ENCODE data around the gene ZNF830.
"Not testable (repeated sequence)": the region's sequence is repeated elsewhere in the genome, so short reads cannot be mapped to it uniquely, and the experiment has no call there.

ZNF830 gene

DNA sequence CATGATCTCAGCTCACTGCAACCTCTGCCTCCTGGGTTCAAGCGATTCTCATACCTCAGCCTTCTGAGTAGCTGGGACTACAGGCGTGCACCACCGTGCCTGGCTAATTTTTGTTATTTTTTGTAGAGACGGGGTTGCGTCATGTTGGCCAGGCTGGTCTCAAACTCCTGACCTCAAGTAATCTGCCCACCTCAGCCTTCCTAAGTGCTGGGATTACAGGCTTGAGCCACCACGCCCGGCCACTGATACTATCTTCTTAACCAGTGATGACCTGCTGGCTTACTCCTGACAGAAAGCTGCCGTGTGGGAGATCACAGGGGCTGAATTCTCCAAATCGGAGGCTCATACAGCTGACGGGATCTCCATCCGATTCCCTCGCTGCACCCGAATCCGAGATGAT is 39.6 kb downstream of the ZNF830 start:
- H4K8ac ChIP-seq (ENCODE audit: low read depth, low read length); H3K79me2 ChIP-seq (ENCODE audit: control insufficient read depth, insufficient read depth, low read length); H3K18ac ChIP-seq (ENCODE audit: low read length); DNase-seq; H4K5ac ChIP-seq (ENCODE audit: low read length); H3K27ac ChIP-seq (ENCODE audit: low read depth, low read length); H2BK120ac ChIP-seq (ENCODE audit: low read depth, low read length); H3K4me2 ChIP-seq (ENCODE audit: low read length); H3K56ac ChIP-seq (ENCODE audit: low read length); H3K9ac ChIP-seq (ENCODE audit: low read length); H2BK5ac ChIP-seq (ENCODE audit: low read length); H2AK5ac ChIP-seq (ENCODE audit: low read length); H3K23ac ChIP-seq (ENCODE audit: low read length); H3K27me3 ChIP-seq (ENCODE audit: insufficient read depth, low read length, poor library complexity); H3K79me1 ChIP-seq (ENCODE audit: low read length); H3K4me1 ChIP-seq (ENCODE audit: control insufficient read depth, low read depth, low read length); H3K4ac ChIP-seq (ENCODE audit: low read depth, low read length); H2BK15ac ChIP-seq (replicated peaks; ENCODE audit: low read depth); H3K4me3 ChIP-seq (ENCODE audit: low read length): not testable (repeated sequence)
- peaks cover 40% of the 10 kb centered on the region for H3K36me3 ChIP-seq (ENCODE audit: control insufficient read depth, insufficient read depth, low read length)
- no CpG with 5 or more reads among the region's 14 CpGs for WGBS (ENCODE audit: extremely low coverage, insufficient coverage, low lambda C conversion rate)

DNA sequence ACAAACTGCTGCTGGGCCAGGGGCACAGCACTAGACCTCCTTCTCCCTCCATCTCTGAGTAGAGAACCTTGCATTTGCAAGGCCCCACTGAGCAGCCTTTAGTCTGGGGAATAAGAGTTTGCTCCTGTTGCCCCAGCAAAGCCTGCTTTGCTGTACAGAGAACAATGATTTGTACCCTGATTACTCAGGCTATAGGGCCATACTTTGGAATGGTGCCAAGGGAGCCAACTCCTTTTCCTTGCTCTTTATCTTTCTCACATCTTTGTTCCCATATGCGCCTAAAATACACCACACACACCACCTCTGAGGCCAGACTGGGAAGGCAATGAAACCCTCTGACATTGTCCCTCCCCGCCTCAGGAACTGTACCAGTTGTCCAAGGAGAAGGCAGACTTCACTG is 40.2 kb downstream of the ZNF830 start:
- DNase-seq, result no peak
- WGBS (ENCODE audit: extremely low coverage, insufficient coverage, low lambda C conversion rate), result no CpG with 5 or more reads among the region's 2 CpGs

DNA sequence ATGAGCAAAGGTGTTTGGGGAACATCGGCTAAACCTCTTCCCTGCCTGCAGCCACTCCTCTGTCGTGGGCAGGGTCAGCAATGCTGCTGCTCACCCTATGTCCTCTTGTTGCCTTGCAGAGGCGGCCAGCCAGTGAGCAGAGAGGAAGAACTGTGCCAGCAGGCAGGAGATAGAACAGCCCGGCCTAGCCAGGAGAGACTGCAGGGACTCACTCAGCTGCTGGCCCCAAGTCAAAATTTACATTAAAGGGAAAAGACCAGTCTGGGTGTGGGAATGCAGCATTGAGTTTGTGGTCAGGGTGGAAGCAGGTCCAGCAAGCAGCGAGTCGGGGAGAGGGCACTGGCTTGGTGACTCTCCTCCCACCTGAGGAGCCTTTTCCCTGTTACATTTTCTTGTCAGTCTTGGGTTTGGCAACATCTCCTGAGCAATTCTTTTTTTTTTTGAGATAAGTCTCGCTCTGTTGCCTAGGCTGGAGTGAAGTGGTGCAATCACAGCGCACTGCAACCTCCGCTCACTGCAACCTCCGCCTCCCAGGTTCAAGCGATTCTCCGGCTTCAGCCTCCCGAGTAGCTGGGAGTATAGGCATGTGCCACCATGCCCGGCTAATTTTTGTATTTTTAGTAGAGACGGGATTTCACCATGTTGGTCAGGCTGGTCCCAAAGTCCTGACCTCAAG is 41.7 kb downstream of the ZNF830 start:
- WGBS (ENCODE audit: extremely low coverage, insufficient coverage, low lambda C conversion rate), result no CpG with 5 or more reads among the region's 15 CpGs
- no peaks in the 10 kb centered on the region for H3K79me2 ChIP-seq (ENCODE audit: control insufficient read depth, insufficient read depth, low read length)
- H2BK120ac ChIP-seq (ENCODE audit: low read depth, low read length), result no peak overlapping the region
- H3K4me3 ChIP-seq (ENCODE audit: low read length), result no peak overlapping the region
- H4K8ac ChIP-seq (ENCODE audit: low read depth, low read length), result no peak overlapping the region
- no peak overlapping the region for H3K56ac ChIP-seq (ENCODE audit: low read length)
- no peak overlapping the region for H4K5ac ChIP-seq (ENCODE audit: low read length)
- no peak for DNase-seq
- no peaks in the 10 kb centered on the region for H3K4me1 ChIP-seq (ENCODE audit: control insufficient read depth, low read depth, low read length)
- no peak overlapping the region for H3K4me2 ChIP-seq (ENCODE audit: low read length)
- H3K27me3 ChIP-seq (ENCODE audit: insufficient read depth, low read length, poor library complexity), result no peaks in the 10 kb centered on the region
- H3K79me1 ChIP-seq (ENCODE audit: low read length), result no peaks in the 10 kb centered on the region
- H2AK5ac ChIP-seq (ENCODE audit: low read length), result no peak overlapping the region
- H3K4ac ChIP-seq (ENCODE audit: low read depth, low read length), result no peak overlapping the region
- no peak overlapping the region for H2BK15ac ChIP-seq (replicated peaks; ENCODE audit: low read depth)
- no peak overlapping the region for H3K9ac ChIP-seq (ENCODE audit: low read length)
- H3K27ac ChIP-seq (ENCODE audit: low read depth, low read length), result no peak overlapping the region
- H3K36me3 ChIP-seq (ENCODE audit: control insufficient read depth, insufficient read depth, low read length), result peaks cover 37% of the 10 kb centered on the region
- no peak overlapping the region for H3K23ac ChIP-seq (ENCODE audit: low read length)
- no peak overlapping the region for H3K18ac ChIP-seq (ENCODE audit: low read length)
- H2BK5ac ChIP-seq (ENCODE audit: low read length), result no peak overlapping the region

More for the DNA sequence above, 40.2 kb downstream of the ZNF830 start:
- Histone ChIP-seq H3K27ac (ENCODE audit: low read depth, low read length) (no peak overlapping the region), H2AK5ac (ENCODE audit: low read length) (no peak overlapping the region), H3K18ac (ENCODE audit: low read length) (no peak overlapping the region), H3K4me2 (ENCODE audit: low read length) (no peak overlapping the region), H4K5ac (ENCODE audit: low read length) (no peak overlapping the region), H2BK5ac (ENCODE audit: low read length) (no peak overlapping the region), H3K23ac (ENCODE audit: low read length) (no peak overlapping the region), H3K56ac (ENCODE audit: low read length) (no peak overlapping the region), H3K36me3 (ENCODE audit: control insufficient read depth, insufficient read depth, low read length) (peaks cover 39% of the 10 kb centered on the region), H3K9ac (ENCODE audit: low read length) (no peak overlapping the region), H3K4me1 (ENCODE audit: control insufficient read depth, low read depth, low read length) (no peaks in the 10 kb centered on the region), H3K27me3 (ENCODE audit: insufficient read depth, low read length, poor library complexity) (no peaks in the 10 kb centered on the region), H3K4me3 (ENCODE audit: low read length) (no peak overlapping the region), H2BK15ac (replicated peaks; ENCODE audit: low read depth) (no peak overlapping the region), H2BK120ac (ENCODE audit: low read depth, low read length) (no peak overlapping the region), H3K79me1 (ENCODE audit: low read length) (no peaks in the 10 kb centered on the region), H3K79me2 (ENCODE audit: control insufficient read depth, insufficient read depth, low read length) (no peaks in the 10 kb centered on the region), H3K4ac (ENCODE audit: low read depth, low read length) (no peak overlapping the region), H4K8ac (ENCODE audit: low read depth, low read length) (no peak overlapping the region)

DNA sequence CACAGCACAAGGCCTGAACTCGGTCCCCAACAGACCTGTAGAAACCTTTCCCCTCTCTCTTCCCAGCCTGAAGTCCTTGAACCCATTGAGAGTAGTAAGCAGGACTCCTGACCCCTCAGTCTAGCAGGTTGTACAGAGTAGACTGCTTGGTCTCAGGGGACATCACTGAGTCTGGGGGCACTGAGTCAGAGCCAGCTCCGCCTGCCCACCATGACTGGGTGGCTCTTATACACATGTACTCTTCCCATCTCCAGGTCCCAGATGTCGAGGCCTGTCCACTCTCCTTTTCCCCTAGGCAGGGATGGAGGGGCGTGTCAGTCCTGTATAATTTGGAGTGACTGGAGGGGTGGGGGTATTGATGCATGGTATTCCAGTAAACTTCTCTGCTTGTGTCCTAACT is 42.4 kb downstream of the ZNF830 start:
- H2BK120ac ChIP-seq (ENCODE audit: low read depth, low read length), result no peak overlapping the region
- H3K56ac ChIP-seq (ENCODE audit: low read length), result no peak overlapping the region
- H3K23ac ChIP-seq (ENCODE audit: low read length), result no peak overlapping the region
- H3K18ac ChIP-seq (ENCODE audit: low read length), result no peak overlapping the region
- no peak overlapping the region for H2BK15ac ChIP-seq (replicated peaks; ENCODE audit: low read depth)
- H2BK5ac ChIP-seq (ENCODE audit: low read length), result no peak overlapping the region
- H4K8ac ChIP-seq (ENCODE audit: low read depth, low read length), result no peak overlapping the region
- H3K79me1 ChIP-seq (ENCODE audit: low read length), result no peaks in the 10 kb centered on the region
- H3K27me3 ChIP-seq (ENCODE audit: insufficient read depth, low read length, poor library complexity), result no peaks in the 10 kb centered on the region
- DNase-seq, result no peak
- no peak overlapping the region for H2AK5ac ChIP-seq (ENCODE audit: low read length)
- no peak overlapping the region for H3K4me2 ChIP-seq (ENCODE audit: low read length)
- no peak overlapping the region for H3K4me3 ChIP-seq (ENCODE audit: low read length)
- WGBS (ENCODE audit: extremely low coverage, insufficient coverage, low lambda C conversion rate), result no CpG with 5 or more reads among the region's 4 CpGs
- peaks cover 30% of the 10 kb centered on the region for H3K36me3 ChIP-seq (ENCODE audit: control insufficient read depth, insufficient read depth, low read length)
- H3K9ac ChIP-seq (ENCODE audit: low read length), result no peak overlapping the region
- no peaks in the 10 kb centered on the region for H3K4me1 ChIP-seq (ENCODE audit: control insufficient read depth, low read depth, low read length)
- no peak overlapping the region for H4K5ac ChIP-seq (ENCODE audit: low read length)
- no peaks in the 10 kb centered on the region for H3K79me2 ChIP-seq (ENCODE audit: control insufficient read depth, insufficient read depth, low read length)
- no peak overlapping the region for H3K4ac ChIP-seq (ENCODE audit: low read depth, low read length)
- no peak overlapping the region for H3K27ac ChIP-seq (ENCODE audit: low read depth, low read length)

DNA sequence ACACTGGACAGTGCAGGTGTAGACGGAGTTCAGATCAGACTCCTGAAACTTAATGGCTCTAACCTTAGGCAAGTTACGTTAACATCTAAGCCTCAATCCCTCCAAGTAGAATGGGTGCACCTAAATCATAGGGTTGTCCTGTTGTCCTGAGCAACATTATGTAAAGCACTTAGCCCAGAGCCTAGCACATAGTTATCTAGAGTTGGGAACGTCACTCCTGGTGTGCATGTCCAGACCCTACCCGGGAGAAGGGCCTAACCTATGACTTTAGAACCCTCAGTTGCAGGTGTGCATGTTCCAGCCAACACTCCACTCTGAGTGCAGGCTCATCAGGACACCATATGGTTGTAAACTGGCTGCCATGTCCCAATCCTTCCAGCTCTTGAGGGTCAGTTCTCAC is 45.0 kb downstream of the ZNF830 start:
- WGBS (ENCODE audit: extremely low coverage, insufficient coverage, low lambda C conversion rate), result no CpG with 5 or more reads among the region's 4 CpGs
- Histone ChIP-seq H3K79me2 (ENCODE audit: control insufficient read depth, insufficient read depth, low read length) (no peaks in the 10 kb centered on the region), H2BK15ac (replicated peaks; ENCODE audit: low read depth) (no peak overlapping the region), H3K18ac (ENCODE audit: low read length) (no peak overlapping the region), H3K9ac (ENCODE audit: low read length) (no peak overlapping the region), H3K56ac (ENCODE audit: low read length) (no peak overlapping the region), H4K5ac (ENCODE audit: low read length) (no peak overlapping the region), H3K27me3 (ENCODE audit: insufficient read depth, low read length, poor library complexity) (no peaks in the 10 kb centered on the region), H2BK120ac (ENCODE audit: low read depth, low read length) (no peak overlapping the region), H2BK5ac (ENCODE audit: low read length) (no peak overlapping the region), H3K4me2 (ENCODE audit: low read length) (no peak overlapping the region), H4K8ac (ENCODE audit: low read depth, low read length) (no peak overlapping the region), H3K36me3 (ENCODE audit: control insufficient read depth, insufficient read depth, low read length) (peaks cover 19% of the 10 kb centered on the region), H2AK5ac (ENCODE audit: low read length) (no peak overlapping the region), H3K27ac (ENCODE audit: low read depth, low read length) (no peak overlapping the region), H3K4me3 (ENCODE audit: low read length) (no peak overlapping the region), H3K79me1 (ENCODE audit: low read length) (no peaks in the 10 kb centered on the region), H3K4ac (ENCODE audit: low read depth, low read length) (no peak overlapping the region), H3K4me1 (ENCODE audit: control insufficient read depth, low read depth, low read length) (no peaks in the 10 kb centered on the region), H3K23ac (ENCODE audit: low read length) (no peak overlapping the region)
- DNase-seq, result no peak

DNA sequence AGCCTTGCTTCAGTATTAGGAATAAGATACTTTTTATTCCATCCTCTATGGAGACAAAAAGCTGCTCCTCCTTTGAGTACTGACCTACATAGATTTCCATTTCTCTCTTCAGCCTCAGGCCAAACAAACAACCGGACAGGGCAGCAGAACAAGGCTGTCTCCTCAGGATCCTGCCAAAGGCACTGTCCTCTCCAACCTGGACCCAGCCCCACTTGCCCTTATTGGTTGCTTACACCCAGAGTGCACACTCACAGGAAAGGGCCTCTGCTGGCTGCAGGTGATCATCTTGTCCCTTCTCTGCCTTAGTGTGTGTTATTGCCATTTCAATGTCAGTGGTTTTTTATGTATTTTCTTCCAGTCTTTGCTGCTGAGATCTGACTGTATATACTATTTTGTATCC is 45.6 kb downstream of the ZNF830 start:
- H3K4ac ChIP-seq (ENCODE audit: low read depth, low read length), result no peak overlapping the region
- H2AK5ac ChIP-seq (ENCODE audit: low read length), result no peak overlapping the region
- H3K4me1 ChIP-seq (ENCODE audit: control insufficient read depth, low read depth, low read length), result no peaks in the 10 kb centered on the region
- H3K79me1 ChIP-seq (ENCODE audit: low read length), result no peaks in the 10 kb centered on the region
- no peak overlapping the region for H2BK5ac ChIP-seq (ENCODE audit: low read length)
- H2BK120ac ChIP-seq (ENCODE audit: low read depth, low read length), result no peak overlapping the region
- no peaks in the 10 kb centered on the region for H3K27me3 ChIP-seq (ENCODE audit: insufficient read depth, low read length, poor library complexity)
- H3K4me2 ChIP-seq (ENCODE audit: low read length), result no peak overlapping the region
- no peak for DNase-seq
- H3K36me3 ChIP-seq (ENCODE audit: control insufficient read depth, insufficient read depth, low read length), result peaks cover 15% of the 10 kb centered on the region
- no peak overlapping the region for H3K27ac ChIP-seq (ENCODE audit: low read depth, low read length)
- H4K8ac ChIP-seq (ENCODE audit: low read depth, low read length), result no peak overlapping the region
- no peak overlapping the region for H2BK15ac ChIP-seq (replicated peaks; ENCODE audit: low read depth)
- no CpG with 5 or more reads among the region's 1 CpG for WGBS (ENCODE audit: extremely low coverage, insufficient coverage, low lambda C conversion rate)
- no peak overlapping the region for H3K18ac ChIP-seq (ENCODE audit: low read length)
- H3K4me3 ChIP-seq (ENCODE audit: low read length), result no peak overlapping the region
- H4K5ac ChIP-seq (ENCODE audit: low read length), result no peak overlapping the region
- no peak overlapping the region for H3K56ac ChIP-seq (ENCODE audit: low read length)
- no peak overlapping the region for H3K23ac ChIP-seq (ENCODE audit: low read length)
- no peak overlapping the region for H3K9ac ChIP-seq (ENCODE audit: low read length)
- no peaks in the 10 kb centered on the region for H3K79me2 ChIP-seq (ENCODE audit: control insufficient read depth, insufficient read depth, low read length)
